D341Med (cell line): Measurements from ENCODE around the gene ACVRL1.

ENCODE experiments used
- DNase-seq: peaks from one replicate; pipeline ENCODE4 v3.0.0; 2012; ENCODE audit warnings: low spot score

ACVRL1 gene

DNA sequence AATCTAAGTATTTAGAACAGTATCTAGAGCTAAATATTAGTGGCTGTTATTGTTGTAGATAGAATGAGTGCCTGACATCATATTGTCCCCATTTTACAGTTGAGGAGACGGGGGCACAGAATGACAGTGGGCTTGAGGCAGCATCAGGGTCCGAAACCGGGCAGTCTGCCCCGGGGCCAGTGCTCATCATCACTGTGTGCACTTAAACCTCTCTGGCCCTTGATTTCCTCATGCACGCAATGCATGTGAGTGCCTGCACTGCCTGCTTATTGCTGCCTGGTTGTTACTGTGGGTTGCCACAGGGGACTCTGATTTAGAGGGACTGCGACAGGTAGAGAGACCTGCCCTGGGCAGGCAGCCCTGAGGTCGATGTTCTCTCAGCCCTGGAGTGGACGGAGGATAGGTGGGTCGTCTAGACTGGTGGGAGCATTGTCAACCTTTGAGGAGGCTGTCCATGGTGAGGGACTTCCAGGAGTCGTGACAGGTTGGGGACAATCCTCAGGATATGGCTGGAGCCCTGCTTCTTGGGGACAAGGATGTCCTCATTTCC is 9.8 kb downstream of the ACVRL1 start:
- no peak for DNase-seq

DNA sequence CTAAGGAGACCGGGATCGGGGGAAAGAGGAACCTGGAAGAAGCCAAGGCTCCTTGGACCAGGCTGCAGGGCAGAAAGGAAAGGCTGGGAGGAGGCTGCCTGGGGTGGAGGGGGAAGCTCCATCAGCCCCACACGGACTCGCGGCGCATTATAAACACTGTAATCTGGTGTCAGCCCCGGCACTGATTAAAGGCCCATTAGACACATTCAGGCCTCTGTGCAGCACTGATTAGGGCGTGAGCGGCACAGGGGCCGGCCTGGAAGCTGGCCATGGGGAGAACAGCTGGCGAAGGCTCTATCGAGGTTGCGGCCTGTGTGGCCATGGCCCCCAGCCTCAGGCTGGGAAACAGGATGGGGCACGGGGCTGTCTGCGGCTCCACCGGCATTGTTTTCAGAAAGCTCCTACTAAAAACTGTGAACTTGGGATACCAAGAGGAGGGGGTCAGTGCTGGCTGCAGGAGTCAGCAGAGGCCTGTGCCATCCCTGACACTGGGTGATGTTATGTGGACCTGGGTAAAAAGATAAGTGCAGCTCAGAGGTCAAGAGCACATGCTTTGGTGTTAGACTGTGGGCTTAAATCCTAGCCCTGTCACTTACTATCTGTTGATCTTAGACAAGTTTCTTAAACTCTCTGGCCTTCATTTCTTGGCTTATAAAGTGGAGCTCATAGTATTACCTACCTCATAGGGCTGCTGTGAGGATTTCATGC is 10.6 kb downstream of the ACVRL1 start:
- DNase-seq, result no peak

DNA sequence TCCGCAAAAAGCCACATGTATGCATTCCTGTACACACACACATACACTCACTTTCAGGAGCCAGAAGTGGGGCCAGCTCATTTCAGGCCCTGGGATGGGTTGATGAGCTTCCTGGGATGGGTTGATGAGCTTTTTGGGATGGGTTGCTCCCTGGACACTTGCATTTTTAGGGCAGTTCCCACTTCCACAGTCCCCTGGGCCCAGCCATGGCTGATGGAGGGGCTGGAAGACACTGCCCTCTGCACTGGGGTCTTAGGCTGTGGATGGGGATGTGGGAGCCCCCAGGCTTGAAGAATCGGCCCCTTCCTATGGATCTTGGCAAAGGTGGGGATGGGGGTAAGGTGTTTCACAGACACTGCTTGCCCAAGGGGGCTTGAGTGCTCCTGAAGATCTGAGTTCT is 12.7 kb downstream of the ACVRL1 start:
- DNase-seq, result no peak

DNA sequence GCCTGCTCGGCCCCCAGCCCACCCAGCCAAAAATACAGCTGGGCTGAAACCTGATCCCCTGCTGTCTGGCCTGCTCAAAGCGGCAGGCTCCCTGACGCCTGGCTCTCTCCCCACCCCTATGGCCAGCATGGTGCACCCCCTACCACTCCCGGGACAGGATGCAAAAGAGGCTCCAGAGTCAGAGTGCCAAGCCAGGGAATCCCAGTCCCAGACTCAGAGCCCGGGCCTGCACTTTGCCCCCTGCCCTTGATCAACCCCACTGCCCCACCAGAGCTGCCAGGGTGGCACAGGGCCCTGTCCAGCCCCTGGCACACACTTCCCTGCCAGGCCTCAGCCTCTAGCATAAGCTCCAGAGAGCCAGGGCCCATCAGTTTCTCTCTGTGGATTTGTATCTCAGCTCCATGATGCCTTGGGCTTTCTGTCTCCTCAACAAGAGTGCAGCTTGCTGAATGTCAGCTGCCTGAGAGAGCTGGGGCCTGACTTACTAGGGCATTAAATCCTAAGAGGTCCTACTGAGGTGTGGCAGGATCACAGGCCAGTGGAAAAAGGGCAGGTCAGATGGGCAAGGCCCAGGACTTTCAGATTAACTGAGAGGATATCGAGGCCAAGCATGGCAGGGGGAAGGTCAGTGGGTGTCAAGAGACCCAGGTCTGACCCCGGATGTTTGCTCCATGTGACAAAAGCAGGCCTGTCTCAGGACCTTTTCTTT is 13.9 kb downstream of the ACVRL1 start:
- DNase-seq, result peak; percentile 38

DNA sequence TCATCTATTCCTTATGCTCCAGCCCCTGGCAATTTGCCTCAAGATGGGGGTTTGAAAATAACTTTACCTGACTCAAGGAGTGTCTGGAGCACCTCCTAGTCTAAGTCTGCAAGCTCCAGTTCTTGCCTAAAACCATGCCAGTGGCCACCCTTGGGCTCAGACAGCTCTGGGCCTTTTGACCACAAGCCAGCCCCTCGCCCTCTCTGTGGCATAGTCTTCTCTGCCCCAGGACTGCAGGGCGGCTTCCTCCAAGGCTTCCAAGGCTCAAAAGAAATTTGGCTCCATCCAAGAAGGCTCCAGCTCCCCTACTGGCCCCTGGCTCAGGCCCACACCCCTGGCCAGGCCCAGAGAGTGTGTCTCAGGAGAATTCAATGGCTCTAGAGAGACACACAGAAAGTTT is 14.8 kb downstream of the ACVRL1 start:
- no peak for DNase-seq

DNA sequence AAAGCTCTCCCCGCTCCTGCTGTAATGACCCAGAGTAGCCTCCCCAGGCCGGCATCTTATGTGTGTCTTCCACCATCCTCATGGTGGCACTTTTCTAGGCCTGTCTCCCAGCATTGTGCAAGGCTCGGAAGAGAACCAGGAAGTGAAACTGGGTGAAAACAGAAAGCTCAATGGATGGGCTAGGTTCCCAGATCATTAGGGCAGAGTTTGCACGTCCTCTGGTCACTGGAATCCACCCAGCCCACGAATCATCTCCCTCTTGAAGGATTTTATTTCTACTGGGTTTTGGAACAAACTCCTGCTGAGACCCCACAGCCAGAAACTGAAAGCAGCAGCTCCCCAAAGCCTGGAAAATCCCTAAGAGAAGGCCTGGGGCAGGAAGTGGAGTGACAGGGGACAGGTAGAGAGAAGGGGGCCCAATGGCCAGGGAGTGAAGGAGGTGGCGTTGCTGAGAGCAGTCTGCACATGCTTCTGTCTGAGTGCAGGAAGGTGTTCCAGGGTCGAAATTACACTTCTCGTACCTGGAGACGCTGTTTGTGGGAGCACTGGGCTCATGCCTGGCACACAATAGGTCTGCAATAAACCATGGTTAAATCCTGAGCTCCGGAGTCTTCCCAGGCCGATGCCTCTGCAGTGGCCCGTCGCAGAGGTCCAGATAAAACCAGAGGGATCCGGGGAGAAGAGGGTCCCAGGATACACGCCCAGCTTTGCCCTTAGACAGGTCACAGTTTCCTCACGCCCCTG is 15.6 kb downstream of the ACVRL1 start:
- DNase-seq, result no peak

DNA sequence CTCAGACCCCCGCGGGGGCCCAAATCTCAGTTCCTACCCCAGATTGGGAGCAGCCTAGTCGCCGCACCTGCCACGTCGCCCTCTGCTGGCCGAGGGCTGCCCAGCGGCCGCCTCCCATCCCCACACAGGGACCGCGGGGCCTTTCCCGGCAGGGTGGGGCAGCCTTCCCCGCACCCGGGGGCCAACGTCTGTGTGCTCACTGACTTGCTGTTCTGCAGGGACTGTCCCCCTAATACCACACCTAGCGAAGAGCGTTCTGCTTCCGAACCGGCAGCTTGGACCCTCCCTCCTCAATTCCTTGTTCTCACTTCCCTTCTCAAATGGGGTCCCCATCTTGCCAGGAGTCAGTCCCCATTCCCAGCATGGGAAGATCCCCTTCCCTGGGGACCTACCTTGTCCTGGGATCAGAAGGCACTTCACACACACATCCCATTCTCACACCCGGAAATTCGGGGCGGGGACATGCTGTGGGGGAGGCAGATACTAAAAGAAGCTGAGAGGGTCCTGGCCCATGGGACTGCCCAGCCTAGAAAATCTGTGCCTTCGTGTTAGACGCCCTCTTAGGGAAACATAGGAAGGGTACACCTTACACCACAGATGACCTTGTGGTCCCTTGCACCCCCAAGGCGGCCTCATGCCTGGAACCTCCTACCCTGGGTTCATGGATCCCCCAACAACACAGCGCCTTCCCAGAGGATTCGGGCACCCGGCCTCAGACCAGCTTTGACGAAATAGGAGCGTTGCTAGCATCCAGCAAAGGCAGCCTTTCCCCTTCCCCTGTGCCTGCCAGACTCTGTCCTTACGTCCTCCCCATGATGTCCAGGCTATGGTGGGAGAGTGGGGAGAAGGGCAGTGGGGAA is 16.4 kb downstream of the ACVRL1 start:
- DNase-seq, result peak; percentile 87

DNA sequence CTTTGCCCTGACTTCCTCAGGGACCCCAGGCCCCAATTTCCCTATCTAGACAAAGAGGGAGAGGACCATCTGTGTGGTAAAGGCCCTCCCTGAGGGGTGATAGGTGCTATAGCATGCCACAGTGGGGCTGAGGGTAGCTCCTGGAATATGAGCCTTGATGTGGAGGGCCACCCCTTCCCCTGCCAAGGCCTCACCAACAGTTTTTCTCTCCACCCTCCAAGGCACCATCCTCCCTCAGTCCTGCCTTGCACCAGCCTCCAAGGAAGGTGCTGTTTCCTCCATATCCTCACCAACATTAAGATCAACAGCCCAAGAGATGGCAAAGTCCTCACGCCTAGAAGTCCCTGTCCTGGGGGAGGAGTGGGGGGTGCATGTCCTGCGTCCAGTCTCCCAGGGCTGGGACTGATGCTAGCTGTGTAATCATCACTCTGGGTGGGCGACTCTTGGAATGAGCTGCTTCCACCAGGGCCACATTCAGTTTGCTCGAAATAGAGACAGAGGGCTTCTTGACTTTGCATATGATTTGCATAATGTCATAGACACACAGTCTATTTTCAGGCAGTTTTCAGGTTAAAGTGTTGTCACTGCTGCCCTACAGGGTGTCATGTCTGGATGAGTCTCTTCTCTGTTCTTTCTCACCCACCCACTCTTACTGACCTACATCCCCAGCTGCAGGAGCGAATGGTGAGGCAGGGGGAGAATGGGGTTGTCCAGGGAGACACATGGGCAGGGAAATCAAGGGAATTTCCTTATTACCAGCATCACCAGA is 17.4 kb downstream of the ACVRL1 start:
- DNase-seq, result no peak

DNA sequence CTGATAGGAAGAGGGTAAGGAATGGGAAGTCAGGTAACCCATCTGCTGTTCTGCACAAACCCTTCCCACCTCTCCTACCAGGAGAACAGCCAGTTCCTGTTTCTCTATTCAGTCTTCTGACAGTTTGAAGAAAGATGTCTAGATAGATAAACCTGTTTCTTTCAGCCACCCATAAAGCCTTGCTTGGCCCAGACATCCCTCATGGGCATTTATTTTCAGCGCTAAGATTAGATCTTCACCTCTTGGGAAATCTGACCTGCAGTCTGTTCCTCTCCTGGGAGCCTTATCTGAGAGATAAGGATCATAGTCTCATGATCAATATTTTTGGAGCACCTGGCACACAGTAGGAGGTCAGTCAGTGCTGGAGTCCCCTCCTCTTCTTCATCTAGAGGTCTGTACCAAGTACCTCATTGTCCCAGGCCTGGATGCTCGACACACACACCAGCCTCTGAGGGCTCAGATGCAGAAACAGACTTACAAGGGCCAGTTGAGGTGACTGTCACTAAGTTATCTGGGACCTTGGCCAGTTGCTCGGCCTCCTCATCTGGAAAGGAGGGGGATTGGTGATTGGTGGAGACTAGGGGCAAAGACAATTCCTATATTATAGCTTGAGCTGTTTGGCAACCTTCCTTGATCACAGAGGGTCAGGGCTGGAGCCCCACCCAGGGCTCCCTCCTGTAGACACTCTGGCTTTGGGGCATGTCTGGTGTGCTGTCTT is 18.2 kb downstream of the ACVRL1 start:
- DNase-seq, result no peak

DNA sequence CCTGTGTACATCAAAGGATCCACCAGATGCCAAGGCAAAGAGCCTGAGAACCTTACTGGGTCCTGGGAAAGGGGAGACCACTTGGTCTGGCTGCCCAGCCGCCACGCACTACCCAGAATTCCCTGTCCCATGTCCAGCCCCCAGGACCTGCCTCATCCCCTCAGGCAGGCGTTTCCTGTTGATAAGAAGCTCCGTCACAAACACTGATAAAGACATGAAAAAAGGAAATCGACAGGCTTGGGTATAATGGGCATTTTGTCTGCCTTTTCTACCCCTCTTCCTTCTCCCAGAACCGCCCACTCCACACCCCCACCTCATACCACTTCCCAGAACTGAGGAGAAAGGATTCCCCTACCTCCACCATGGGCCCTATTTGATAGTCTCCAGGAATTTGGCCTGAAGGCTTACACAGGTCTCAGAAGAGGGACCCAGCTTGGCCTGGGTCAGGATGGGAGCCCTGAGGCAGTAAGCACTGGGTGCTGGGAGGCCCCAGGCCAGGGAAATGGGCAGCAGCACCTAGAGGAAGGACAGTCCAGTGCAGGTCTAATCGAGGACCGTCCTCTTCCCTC is 18.8 kb downstream of the ACVRL1 start:
- no peak for DNase-seq

DNA sequence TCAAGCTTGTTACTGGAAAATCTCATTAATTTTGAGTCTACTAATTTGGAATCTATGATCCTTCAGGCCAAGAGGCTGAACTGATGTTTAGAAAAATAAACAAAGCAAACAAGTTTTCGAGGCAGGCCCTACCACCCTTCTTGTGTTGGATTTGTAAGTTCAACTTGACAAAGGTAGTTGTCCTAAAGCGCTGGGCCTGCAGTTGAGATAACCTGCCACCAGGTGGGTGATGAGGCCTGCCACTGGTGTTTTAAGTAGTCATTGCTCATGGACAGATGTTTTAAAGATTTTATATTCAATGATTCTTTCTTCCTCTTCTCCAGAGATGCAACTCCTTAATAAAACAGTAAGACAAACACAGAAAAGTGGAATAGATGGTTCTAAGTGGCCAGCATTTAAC is 19.4 kb downstream of the ACVRL1 start:
- peak; percentile 70 for DNase-seq

DNA sequence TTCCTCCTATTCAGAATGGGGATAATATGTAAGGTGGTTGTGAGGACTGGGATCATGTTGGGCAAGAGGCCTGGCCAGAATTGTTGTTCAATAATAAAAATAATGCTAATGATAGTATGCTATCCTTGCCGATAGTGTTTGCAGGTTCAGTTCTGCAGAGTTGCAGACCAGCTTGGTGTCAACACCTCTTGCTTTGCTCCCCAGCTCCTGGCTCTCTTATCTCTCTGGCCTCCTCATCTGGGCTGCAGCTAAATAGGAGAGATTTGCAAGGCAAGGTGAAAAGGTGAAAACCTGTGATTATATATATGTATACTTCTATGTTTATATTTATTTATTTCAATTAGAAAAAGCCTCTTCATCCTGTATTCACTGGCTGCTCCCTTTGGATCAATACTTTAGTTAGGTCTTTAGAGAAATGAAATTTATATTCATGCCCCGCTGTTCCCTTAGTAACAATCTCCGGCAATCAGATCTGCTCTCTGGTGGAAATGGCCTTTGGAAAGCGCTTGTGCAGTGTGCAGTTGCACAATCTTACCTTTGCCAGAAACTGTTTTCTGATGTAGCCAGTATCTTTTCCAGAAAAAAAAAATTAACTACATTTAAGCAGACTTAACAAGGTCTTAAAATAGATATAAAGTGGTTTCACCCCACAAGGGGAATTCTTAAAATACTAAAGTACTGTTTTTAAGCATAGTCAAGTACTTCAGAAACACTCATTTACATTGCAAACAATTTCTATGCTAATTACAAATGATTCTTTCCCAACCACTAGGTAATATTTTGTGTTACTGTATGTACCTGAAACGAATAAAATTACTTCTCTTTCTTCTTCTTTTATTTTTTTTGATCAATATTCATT is 25.1 kb downstream of the ACVRL1 start:
- DNase-seq, result no peak

DNA sequence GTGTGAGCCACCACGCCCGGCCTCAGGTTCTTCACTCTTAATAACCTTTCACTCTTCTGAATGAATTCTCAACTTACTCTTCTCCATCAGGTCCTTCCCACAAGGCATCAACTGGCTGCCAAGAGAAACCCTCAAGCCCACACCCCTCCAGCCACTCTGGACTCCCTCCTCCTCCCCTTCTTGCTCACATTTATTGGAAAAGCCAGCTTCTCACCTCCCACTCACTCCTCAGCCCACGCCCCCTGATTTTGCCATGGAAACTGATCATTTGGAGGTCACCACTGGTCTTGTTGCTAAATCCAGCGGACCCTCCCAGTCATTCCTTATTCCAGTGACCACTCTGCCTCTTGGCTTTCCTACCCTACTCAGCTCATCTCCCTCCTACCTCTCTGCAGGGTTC is 26.8 kb downstream of the ACVRL1 start:
- DNase-seq, result no peak

DNA sequence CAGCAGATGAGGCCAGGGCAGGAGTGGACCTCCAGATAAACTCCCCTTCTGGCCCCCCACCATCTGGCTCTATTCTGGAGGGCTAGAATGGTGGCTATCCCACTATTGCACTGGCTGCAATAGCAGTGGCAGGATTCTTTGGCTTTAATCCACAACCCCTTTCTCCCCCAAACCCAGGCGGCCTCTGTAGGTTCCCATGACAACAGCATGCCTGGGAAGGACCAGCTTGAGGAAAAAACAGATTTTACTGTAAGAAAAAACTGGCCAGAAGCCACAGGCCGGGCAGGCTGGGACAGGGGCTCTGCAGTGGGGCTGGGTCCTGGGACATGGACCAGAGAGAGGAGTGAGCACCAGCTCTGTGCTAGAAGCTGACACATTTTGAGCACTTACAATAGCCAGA is 30.6 kb downstream of the ACVRL1 start:
- no peak for DNase-seq

DNA sequence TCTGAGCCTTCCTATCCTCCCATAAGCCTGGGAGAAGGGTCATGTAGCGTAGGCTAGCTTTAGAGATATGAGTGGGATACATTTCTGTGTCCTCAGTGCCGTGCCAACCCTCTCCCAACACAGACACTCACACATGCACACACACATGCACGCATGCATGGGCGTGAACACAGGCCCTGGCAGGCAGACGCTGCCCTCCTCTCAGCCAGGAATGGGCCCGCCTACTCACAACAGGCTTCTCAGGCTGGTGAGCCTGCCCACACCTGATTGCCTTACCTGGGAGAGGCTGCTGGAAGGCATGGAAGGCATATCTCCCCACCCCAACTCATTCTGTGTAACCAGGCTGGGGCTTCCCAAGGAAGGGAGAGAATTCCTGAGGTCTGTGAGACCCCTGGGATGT is 31.4 kb downstream of the ACVRL1 start:
- no peak for DNase-seq

DNA sequence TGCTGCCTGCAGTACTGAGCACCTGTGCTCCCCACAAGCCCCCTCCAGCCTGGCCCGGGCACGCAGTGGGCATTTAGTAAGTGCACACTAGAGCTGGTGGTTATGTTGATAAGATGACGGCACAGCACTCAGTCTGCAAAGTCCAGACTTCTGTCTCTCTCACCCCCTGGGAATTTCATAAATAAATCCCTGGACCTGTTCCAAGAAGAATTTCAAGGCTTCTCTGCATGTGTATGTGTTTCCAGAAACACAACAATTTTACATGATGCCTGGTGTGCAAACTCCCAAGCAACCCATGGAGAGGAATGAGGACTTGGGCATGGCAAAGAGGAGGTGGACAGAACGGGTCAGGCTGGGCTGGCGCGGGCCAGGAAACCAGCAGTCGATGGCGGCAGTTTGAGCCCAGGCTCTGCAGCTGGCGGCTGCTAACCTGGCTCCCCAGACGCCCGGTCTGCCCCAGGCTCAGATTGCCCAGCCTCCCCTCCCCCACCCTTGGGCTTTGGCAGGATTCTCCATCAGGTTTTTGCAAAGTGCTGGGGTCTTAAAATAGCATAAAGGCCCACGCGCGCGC is 33.8 kb downstream of the ACVRL1 start:
- DNase-seq, result peak; percentile 88

DNA sequence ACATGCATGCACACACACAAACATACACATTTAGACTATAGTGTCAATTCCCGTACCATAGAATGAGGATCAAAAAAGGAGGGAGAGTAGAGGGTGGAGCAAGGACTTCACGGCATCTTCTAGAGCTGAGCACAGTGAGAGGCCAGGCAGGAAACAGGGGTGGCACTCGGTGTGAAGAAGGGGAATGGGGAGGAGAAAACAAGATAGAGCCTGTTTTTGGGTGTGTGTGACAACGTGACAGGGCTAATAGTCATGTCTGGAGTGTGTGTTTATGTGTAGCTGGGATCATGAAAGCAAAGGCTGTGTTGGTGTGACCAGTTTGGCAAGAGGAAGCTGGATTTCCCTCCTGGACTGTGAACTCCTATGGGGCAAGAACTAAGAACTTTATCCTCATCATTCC is 34.3 kb downstream of the ACVRL1 start:
- DNase-seq, result no peak

DNA sequence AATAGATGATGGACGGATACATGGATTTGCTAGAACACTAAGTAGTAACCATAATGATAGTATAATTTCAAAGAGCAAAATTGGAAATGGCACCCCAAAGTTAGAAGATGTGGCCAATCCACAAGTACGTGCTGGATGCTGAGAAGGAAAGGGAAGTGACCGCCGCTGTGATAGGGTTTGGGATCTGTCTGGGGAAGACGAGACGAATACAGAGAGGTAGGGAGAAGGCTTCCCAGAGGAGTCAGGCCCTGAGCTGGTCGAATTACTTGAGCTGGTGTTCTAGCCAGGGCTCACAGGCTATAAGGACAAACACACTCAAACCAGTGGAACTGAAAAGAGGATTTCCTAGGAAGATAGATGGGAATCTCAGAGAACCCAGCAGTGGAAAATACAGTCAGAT is 34.8 kb downstream of the ACVRL1 start:
- no peak for DNase-seq

DNA sequence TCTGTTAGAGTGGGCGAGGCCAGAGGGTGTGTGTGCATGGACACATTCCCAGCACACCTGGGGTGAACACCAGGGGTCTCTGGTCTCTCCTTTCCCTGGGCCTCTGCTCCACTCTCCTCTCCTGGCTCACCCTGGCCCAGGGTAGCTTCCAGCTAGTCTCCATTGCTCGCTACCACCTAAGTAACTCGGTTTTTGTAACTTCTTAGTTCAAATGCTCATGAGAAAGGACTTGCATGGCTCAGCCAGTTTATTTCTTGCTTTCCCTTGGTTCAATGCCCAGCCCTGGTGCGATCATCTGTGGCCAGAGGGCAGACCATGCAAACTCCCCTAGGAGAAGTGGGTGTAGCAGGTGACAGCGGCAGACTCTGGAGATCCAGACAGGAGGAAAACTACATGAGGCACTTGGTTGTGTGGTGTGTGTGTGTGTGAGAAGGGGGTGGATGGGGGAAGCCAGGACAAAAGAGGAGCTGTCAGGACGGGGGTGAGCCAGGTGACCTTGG is 35.2 kb downstream of the ACVRL1 start:
- no peak for DNase-seq
